H1 (cell line): Measurements from ENCODE around the gene ABHD16B. TPM values are rescaled to one million over a fixed set of nuclear protein-coding genes. Genes with fewer than 3 reads are reported as not detected.

Experiments used
- CTCF ChIA-PET: fragments of 300-600 bp; sonication (Branson Sonifier 250); formaldehyde crosslinking; loops from one replicate; lab custom pipeline; 2021; ENCODE audit not compliant: partially characterized antibody; lab: Charles Lee
- POLR2A ChIA-PET: fragments of 300-600 bp; sonication (Branson Sonifier 250); formaldehyde crosslinking; loops from one replicate; lab custom pipeline; 2021; ENCODE audit warnings: inconsistent platforms; ENCODE audit not compliant: partially characterized antibody; lab: Charles Lee
- DNase-seq, 2 experiments: peaks; one replicate each; pipeline versions ENCODE4 v3.0.0 to v3.0.0-alpha.2; 2010 to 2022; ENCODE audit warnings: low spot score in 2 of 2, low read depth in 1 of 2, mixed read lengths in 1 of 2
- FAIRE-seq: peaks from 2 replicates; lab custom pipeline; 2011; peaks lifted over from hg19 to GRCh38; lab: Jason Lieb, UNC
- H2AFZ ChIP-seq: 2 replicates; pipeline ENCODE4 v1.8.1; 2012; ENCODE audit warnings: low read length, inconsistent platforms
- H2AK5ac ChIP-seq: 2 replicates; pipeline ENCODE4 v1.6.1; 2013; ENCODE audit warnings: low read depth, low read length
- H2BK120ac ChIP-seq: replicated peaks from 2 replicates; pipeline ENCODE3; 2013; ENCODE audit warnings: low read depth, low read length, inconsistent platforms
- H2BK12ac ChIP-seq: 2 replicates; pipeline ENCODE4 v1.6.1; 2013; ENCODE audit warnings: low read depth, low read length
- H2BK15ac ChIP-seq: 2 replicates; pipeline ENCODE4 v1.6.1; 2013; ENCODE audit warnings: low read length
- H2BK20ac ChIP-seq: 2 replicates; pipeline ENCODE4 v1.6.1; 2013; ENCODE audit warnings: low read length
- H2BK5ac ChIP-seq: 2 replicates; pipeline ENCODE4 v1.6.1; 2013; ENCODE audit warnings: low read depth, low read length
- H3K14ac ChIP-seq: 2 replicates; pipeline ENCODE4 v1.6.1; 2013; ENCODE audit warnings: inconsistent platforms; ENCODE audit not compliant: insufficient read length
- H3K18ac ChIP-seq: 2 replicates; pipeline ENCODE4 v1.6.1; 2013; ENCODE audit warnings: low read length; ENCODE audit errors: extremely low read depth
- H3K23ac ChIP-seq: 2 replicates; pipeline ENCODE4 v1.6.1; 2013; ENCODE audit warnings: inconsistent platforms; ENCODE audit not compliant: insufficient read length
- H3K23me2 ChIP-seq: 2 replicates; pipeline ENCODE4 v1.6.1; 2013; ENCODE audit warnings: low read depth, low read length
- H3K27ac ChIP-seq: 2 replicates; pipeline ENCODE4 v1.6.1; 2011; ENCODE audit warnings: low read depth, low read length, inconsistent platforms
- H3K27me3 ChIP-seq, 4 experiments: replicated peaks in 1 of 4; 1 replicate in 1 of 4; 2 replicates in 3 of 4; pipeline versions ENCODE4 v1.6.1 to v1.8.1; 2011 to 2013; ENCODE audit warnings: low read length in 3 of 4, mild to moderate bottlenecking in 3 of 4, inconsistent platforms in 2 of 4, mixed read lengths in 2 of 4, moderate library complexity in 1 of 4; ENCODE audit not compliant: control insufficient read depth in 3 of 4, insufficient read depth in 3 of 4; ENCODE audit errors: extremely low read depth in 1 of 4
- H3K36me3 ChIP-seq, 4 experiments: 2 replicates each; pipeline versions ENCODE4 v1.6.1 to v1.8.1; 2011 to 2013; ENCODE audit warnings: mild to moderate bottlenecking in 4 of 4, low read length in 3 of 4, moderate library complexity in 2 of 4, control low read depth in 1 of 4, inconsistent platforms in 1 of 4; ENCODE audit not compliant: insufficient read depth in 4 of 4, control insufficient read depth in 2 of 4
- H3K4ac ChIP-seq: replicated peaks from 2 replicates; pipeline ENCODE3; 2013; ENCODE audit warnings: low read length, low read depth, mixed read lengths, inconsistent platforms; ENCODE audit not compliant: insufficient read length
- H3K4me1 ChIP-seq, 4 experiments: replicated peaks in 1 of 4; 1 replicate in 1 of 4; 2 replicates in 3 of 4; pipeline versions ENCODE4 v1.6.1 to v1.8.1; 2011 to 2013; ENCODE audit warnings: low read length in 3 of 4, inconsistent platforms in 2 of 4, mixed read lengths in 1 of 4; ENCODE audit not compliant: insufficient read depth in 4 of 4, control insufficient read depth in 3 of 4
- H3K4me2 ChIP-seq, 2 experiments: 2 replicates each; pipeline versions ENCODE4 v1.6.1 to v1.8.1; 2011 to 2013; ENCODE audit warnings: low read depth in 2 of 2, low read length in 2 of 2, control low read depth in 1 of 2, inconsistent platforms in 1 of 2, mild to moderate bottlenecking in 1 of 2; ENCODE audit not compliant: insufficient read depth in 1 of 2
- H3K4me3 ChIP-seq, 4 experiments: fragments of 200-600, 300-600 bp in 1 of 4; sonication (generic), shearing (Covaris generic), sonication (Bioruptor Twin) in 1 of 4; 2 replicates each; pipeline versions ENCODE4 v1.5.1 to v1.8.1; 2011 to 2016; ENCODE audit warnings: low read length in 4 of 4, low read depth in 3 of 4, control low read depth in 2 of 4, inconsistent platforms in 2 of 4, mild to moderate bottlenecking in 2 of 4, mixed read lengths in 1 of 4, moderate library complexity in 1 of 4; ENCODE audit not compliant: insufficient read depth in 2 of 4; ENCODE audit errors: extremely low read depth in 1 of 4
- H3K56ac ChIP-seq: replicated peaks from 2 replicates; pipeline ENCODE3; 2013; ENCODE audit warnings: low read depth, mild to moderate bottlenecking, mixed read lengths, low read length, inconsistent platforms; ENCODE audit not compliant: insufficient read length
- H3K79me1 ChIP-seq: 2 replicates; pipeline ENCODE4 v1.6.1; 2013; ENCODE audit warnings: low read depth, low read length, control low read depth
- H3K79me2 ChIP-seq, 2 experiments: 2 replicates each; pipeline versions ENCODE4 v1.6.1 to v1.8.1; 2012 to 2013; ENCODE audit warnings: low read length in 2 of 2, mild to moderate bottlenecking in 2 of 2, inconsistent platforms in 1 of 2; ENCODE audit not compliant: insufficient read depth in 2 of 2, control insufficient read depth in 1 of 2
- H3K9ac ChIP-seq, 4 experiments: replicated peaks in 1 of 4; 1 replicate in 1 of 4; 2 replicates in 3 of 4; pipeline versions ENCODE4 v1.6.1 to v1.8.1; 2011 to 2013; ENCODE audit warnings: low read depth in 3 of 4, low read length in 3 of 4, control low read depth in 2 of 4, mild to moderate bottlenecking in 2 of 4, moderate library complexity in 2 of 4, inconsistent platforms in 1 of 4; ENCODE audit errors: extremely low read depth in 1 of 4
- H3K9me3 ChIP-seq, 2 experiments: 2 replicates each; pipeline versions ENCODE4 v1.6.1 to v1.8.1; 2012 to 2013; ENCODE audit warnings: mild to moderate bottlenecking in 2 of 2, moderate library complexity in 2 of 2, control low read depth in 1 of 2, inconsistent platforms in 1 of 2, low read depth in 1 of 2, low read length in 1 of 2, mixed read lengths in 1 of 2; ENCODE audit not compliant: insufficient read depth in 2 of 2
- H4K20me1 ChIP-seq, 2 experiments: replicated peaks in 1 of 2; 2 replicates each; pipeline versions ENCODE3 to v1.8.1; 2011 to 2013; ENCODE audit warnings: inconsistent platforms in 2 of 2, low read length in 2 of 2, mild to moderate bottlenecking in 1 of 2; ENCODE audit not compliant: insufficient read depth in 2 of 2, control insufficient read depth in 1 of 2
- H4K5ac ChIP-seq: 2 replicates; pipeline ENCODE4 v1.6.1; 2013; ENCODE audit warnings: low read length, low read depth, mixed read lengths, inconsistent platforms; ENCODE audit not compliant: insufficient read length
- H4K8ac ChIP-seq: 2 replicates; pipeline ENCODE4 v1.8.0; 2013; ENCODE audit warnings: mild to moderate bottlenecking, moderate library complexity, low read length, inconsistent platforms; ENCODE audit not compliant: insufficient read depth; ENCODE audit errors: extremely low read depth
- H4K91ac ChIP-seq: replicated peaks from 2 replicates; pipeline ENCODE3; 2013; ENCODE audit warnings: low read length, mixed read lengths, inconsistent platforms; ENCODE audit not compliant: insufficient read length
- EZH2 ChIP-seq: fragments of 200-600 bp; sonication (generic); IDR thresholded peaks from 2 replicates; pipeline ENCODE4 v1.7.1; 2012; ENCODE audit warnings: low read depth, mild to moderate bottlenecking, moderate library complexity, low read length, inconsistent platforms; ENCODE audit not compliant: severe bottlenecking
- GABPA ChIP-seq: IDR thresholded peaks from 2 replicates; pipeline ENCODE4 v1.6.1; 2011; ENCODE audit warnings: mild to moderate bottlenecking, low read length, moderate library complexity, borderline replicate concordance; ENCODE audit not compliant: insufficient read depth
- MAFK ChIP-seq: IDR thresholded peaks from 2 replicates; pipeline ENCODE4 v1.6.1; 2012; ENCODE audit warnings: low read depth, mild to moderate bottlenecking, improper control_type of control experiment, low read length
- WGBS, 2 experiments: shearing (Covaris generic) in 1 of 2; methylation state at CpG; one replicate each; pipeline versions ENCODE4 v1.1.6 to v1.1.7; 2013 to 2015; ENCODE audit warnings: low lambda C conversion rate in 2 of 2, mixed read lengths in 2 of 2, inconsistent platforms in 1 of 2, low coverage in 1 of 2, missing lambda C conversion rate in 1 of 2; ENCODE audit not compliant: insufficient replicate concordance in 2 of 2, insufficient coverage in 1 of 2, insufficient read length in 1 of 2; ENCODE audit errors: extremely low coverage in 1 of 2, missing lambda C conversion rate in 1 of 2; 5-methylcytosine and 5-hydroxymethylcytosine counted together
- polyA plus RNA-seq, 7 experiments: library from polyadenylated mRNA; depleted of rRNA in 3 of 7; stranded (reverse) in 5 of 7; unstranded in 2 of 7; fragments of >200 nt in 5 of 7; fragments of 200-250 nt in 2 of 7; gene quantifications; 1 replicate in 5 of 7; 2 replicates in 1 of 7; 4 replicates in 1 of 7; pipeline versions ENCODE4 v1.2.1 to v1.2.3, GENCODE V29; 2011 to 2013; ENCODE audit warnings: missing spikeins in 2 of 7, mixed read lengths in 2 of 7
- total RNA-seq: library from RNA; stranded (reverse); fragmentation: NEBNext Ultra II Directional; extraction: Animal tissue kit (Norgen Biotek cat#: 25700); gene quantifications from 2 replicates; pipeline ENCODE4 v1.2.1, GENCODE V29; 2021

ABHD16B gene
- total and polyA plus RNA-seq, 2 of the 8 experiments (the other 6 are each of a cell fraction or from before 2014, with no cell fraction given): not detected

DNA sequence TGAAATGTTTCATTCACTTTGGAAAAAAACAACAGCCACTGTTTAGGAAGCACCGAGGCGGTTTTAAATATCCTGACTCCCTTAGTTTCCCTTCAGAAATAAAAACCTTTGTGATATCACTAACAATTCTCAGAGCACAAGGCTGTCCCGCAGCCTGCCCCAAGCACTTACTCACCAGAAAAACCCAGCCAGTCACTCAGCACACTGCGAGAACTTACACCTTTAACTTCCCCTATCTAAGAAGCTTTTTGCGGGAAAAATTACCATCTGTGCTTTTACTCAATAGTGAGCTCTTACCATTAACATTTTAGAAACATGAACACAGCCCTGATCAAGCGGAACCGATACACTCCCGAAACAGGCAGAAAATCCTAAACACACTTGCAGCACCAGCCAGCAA is 39.5 kb upstream of the ABHD16B start:
- no peak overlapping the region for H3K27ac ChIP-seq
- H3K4me2 ChIP-seq: no peak overlapping the region
- no peak overlapping the region for H3K4ac ChIP-seq
- H2BK120ac ChIP-seq: no peak overlapping the region
- DNase-seq (no peak), FAIRE-seq (no peak)
- peaks cover 16% of the 10 kb centered on the region for H3K79me1 ChIP-seq
- H2AFZ ChIP-seq: no peak overlapping the region
- no peak overlapping the region for H2BK15ac ChIP-seq
- no peaks in the 10 kb centered on the region; a peak in 1 of 8 replicates for H3K36me3 ChIP-seq
- no peak overlapping the region for H2BK20ac ChIP-seq
- peaks cover 7 to 52% of the 10 kb centered on the region in 2 experiments for H3K79me2 ChIP-seq
- H3K4me3 ChIP-seq: no peak overlapping the region
- TF ChIP-seq GABPA (no peak), EZH2 (no peak), MAFK (no peak)
- 91% methylated on average over 8 of the region's 8 CpGs; no CpG with 5 or more reads in 1 of the 2 experiments for WGBS, 2 experiments
- no peaks in the 10 kb centered on the region for H3K27me3 ChIP-seq
- no peak overlapping the region for H4K8ac ChIP-seq
- no peak overlapping the region for H3K14ac ChIP-seq
- H3K9ac ChIP-seq: no peak overlapping the region
- H3K23ac ChIP-seq: no peak overlapping the region
- H4K91ac ChIP-seq: no peak overlapping the region
- ChIA-PET CTCF (interaction anchor here (0.6 to 2.0 kb wide), 8 partner anchors 14 to 152 kb away, joined by 3 to 10 read pairs (median 3); partner anchors contain the start of gene TPD52L2), POLR2A (interaction anchor here (1.8 kb wide), 1 partner anchor 11 kb away, joined by 5 read pairs; no protein-coding TSS in a partner anchor)
- no peak overlapping the region for H2AK5ac ChIP-seq
- H3K4me1 ChIP-seq: peaks cover 0 to 1% (median 0%) of the 10 kb centered on the region in 4 experiments; a peak in 2 of 7 replicates
- no peak overlapping the region for H2BK5ac ChIP-seq
- peaks cover 4 to 10% of the 10 kb centered on the region in 2 experiments for H4K20me1 ChIP-seq
- H3K9me3 ChIP-seq: no peaks in the 10 kb centered on the region
- H3K56ac ChIP-seq: no peak overlapping the region
- H4K5ac ChIP-seq: no peak overlapping the region
- H2BK12ac ChIP-seq: no peak overlapping the region
- H3K18ac ChIP-seq: no peak overlapping the region
- no peaks in the 10 kb centered on the region; the same call in 1 of the 2 replicates for H3K23me2 ChIP-seq
